GM23338 (cell line): ENCODE data around the gene DNAJC9. TPM values are rescaled to one million over a fixed set of nuclear protein-coding genes. Genes with fewer than 3 reads are reported as not detected.

Experiments used
- ATAC-seq: fragments of 200-7000 bp; cut with Tn5 transposase; 3 replicates; pipeline ENCODE4 v1.9.1; 2020
- DNase-seq: peaks from one replicate; pipeline ENCODE4 v3.0.0-alpha.2; 2015; ENCODE audit warnings: low spot score
- H2AFZ ChIP-seq: fragments of 200-600 bp; sonication (generic); 2 replicates; pipeline ENCODE4 v1.8.0; 2016; ENCODE audit warnings: antibody characterized with exemption, mild to moderate bottlenecking, moderate library complexity
- H3F3A ChIP-seq: fragments of 200-600 bp; sonication (generic); replicated peaks from 2 replicates; pipeline ENCODE4 v1.8.0; 2017; ENCODE audit warnings: antibody characterized with exemption, mixed run types, low read depth
- H3K27ac ChIP-seq: fragments of 200-600 bp; sonication (generic); 2 replicates; pipeline ENCODE4 v1.6.1; 2016; ENCODE audit warnings: low read depth
- H3K27me3 ChIP-seq: fragments of 200-600 bp; sonication (generic); 2 replicates; pipeline ENCODE4 v1.8.0; 2016; ENCODE audit warnings: mild to moderate bottlenecking, mixed run types, moderate library complexity; ENCODE audit not compliant: insufficient read depth
- H3K36me3 ChIP-seq: fragments of 200-600 bp; sonication (generic); 2 replicates; pipeline ENCODE4 v1.8.0; 2016; ENCODE audit warnings: mild to moderate bottlenecking; ENCODE audit not compliant: insufficient read depth
- H3K4me1 ChIP-seq: fragments of 200-600 bp; sonication (generic); 2 replicates; pipeline ENCODE4 v1.8.0; 2016; ENCODE audit warnings: mild to moderate bottlenecking, moderate library complexity; ENCODE audit not compliant: insufficient read depth
- H3K4me2 ChIP-seq: fragments of 200-600 bp; sonication (generic); 2 replicates; pipeline ENCODE4 v1.7.1; 2017; ENCODE audit warnings: mixed run types
- H3K4me3 ChIP-seq: fragments of 200-600 bp; sonication (generic); 2 replicates; pipeline ENCODE4 v1.6.1; 2016; ENCODE audit warnings: mixed run types
- H3K79me2 ChIP-seq: fragments of 200-600 bp; sonication (generic); replicated peaks from 2 replicates; pipeline ENCODE4 v1.8.0; 2017; ENCODE audit warnings: mild to moderate bottlenecking; ENCODE audit not compliant: insufficient read depth
- H3K9me2 ChIP-seq: fragments of 200-600 bp; sonication (generic); 2 replicates; pipeline ENCODE4 v1.8.0; 2017; ENCODE audit not compliant: insufficient read depth
- H4K20me1 ChIP-seq: fragments of 200-600 bp; sonication (generic); replicated peaks from 2 replicates; pipeline ENCODE4 v1.8.0; 2017; ENCODE audit warnings: mild to moderate bottlenecking; ENCODE audit not compliant: insufficient read depth
- H3K27ac Mint-ChIP-seq: 2 replicates; pipeline ENCODE4 v1.8.0; 2020; ENCODE audit warnings: inconsistent platforms, mild to moderate bottlenecking, moderate library complexity, mixed read lengths
- H3K27me3 Mint-ChIP-seq: 3 replicates; pipeline ENCODE4 v1.8.0; 2022; ENCODE audit warnings: low read depth, mild to moderate bottlenecking, moderate library complexity, mixed read lengths, inconsistent platforms; ENCODE audit not compliant: insufficient read depth, poor library complexity
- H3K36me3 Mint-ChIP-seq: 3 replicates; pipeline ENCODE4 v1.8.0; 2021; ENCODE audit warnings: low read depth, mild to moderate bottlenecking, inconsistent platforms, moderate library complexity, mixed read lengths
- H3K4me1 Mint-ChIP-seq: 3 replicates; pipeline ENCODE4 v1.8.0; 2020; ENCODE audit warnings: mild to moderate bottlenecking, inconsistent platforms, mixed read lengths
- H3K4me3 Mint-ChIP-seq: 3 replicates; pipeline ENCODE4 v1.8.0; 2021; ENCODE audit warnings: moderate library complexity, mild to moderate bottlenecking, inconsistent platforms, mixed read lengths
- H3K9me3 Mint-ChIP-seq: 3 replicates; pipeline ENCODE4 v1.8.0; 2020; ENCODE audit warnings: moderate library complexity, mild to moderate bottlenecking, inconsistent platforms, mixed read lengths
- CREB1 ChIP-seq: fragments of 250-450 bp; sonication (Bioruptor Pico); IDR thresholded peaks from 2 replicates; pipeline ENCODE4 v1.5.0; 2020; ENCODE audit warnings: low read depth, mild to moderate bottlenecking, moderate library complexity
- CTCF ChIP-seq, 2 experiments: fragments of 200-600 bp in 1 of 2; sonication (generic) in 1 of 2; conservative IDR thresholded peaks; 2 replicates each; pipeline versions ENCODE4 v1.5.1 to v1.6.1; 2016 to 2017; ENCODE audit warnings: antibody characterized with exemption in 2 of 2, low read depth in 2 of 2, mild to moderate bottlenecking in 2 of 2, moderate library complexity in 1 of 2
- ETS1 ChIP-seq: IDR thresholded peaks from 2 replicates; pipeline ENCODE4 v1.6.1; 2016; ENCODE audit warnings: antibody characterized with exemption
- JUNB ChIP-seq: IDR thresholded peaks from one replicate; pipeline ENCODE4 v1.6.1; 2016; ENCODE audit warnings: antibody characterized with exemption; ENCODE audit not compliant: unreplicated experiment
- NANOG ChIP-seq: IDR thresholded peaks from 2 replicates; pipeline ENCODE4 v1.6.1; 2016; ENCODE audit warnings: antibody characterized with exemption, borderline replicate concordance
- ZNF462 ChIP-seq: fragments of 250-450 bp; sonication (Bioruptor Pico); IDR thresholded peaks from 2 replicates; pipeline ENCODE4 v1.5.0; 2020; ENCODE audit warnings: mild to moderate bottlenecking, moderate library complexity
- polyA plus RNA-seq: library from polyadenylated mRNA; unstranded; fragments of >200 nt; fragmentation: Nextera tagmentation; extraction: Ambion mirVana; gene quantifications from 2 replicates; pipeline ENCODE4 v1.2.1, GENCODE V29; 2016
- total RNA-seq: library from RNA; depleted of rRNA; stranded (reverse); fragments of >200 nt; shearing (Covaris generic); gene quantifications from 2 replicates; pipeline ENCODE4 v1.2.3, GENCODE V29; 2014

DNAJC9 gene
- total and polyA plus RNA-seq, 2 experiments from 2014 or later, result 31.0 to 33.2 TPM

- no peaks in the 10 kb centered on the region for H3K27me3 ChIP-seq
- ATAC-seq (no peak), DNase-seq (no peak)
- no peak for TF ChIP-seq NANOG
- TF ChIP-seq CTCF (conservative IDR thresholded peaks at IDR 0.05; ENCODE audit: low read depth in 2 of 2), result no peak
- TF ChIP-seq JUNB, result no peak
- TF ChIP-seq CREB1, result no peak
- TF ChIP-seq ZNF462, result no peak
- TF ChIP-seq ETS1, result no peak
- no peaks in the 10 kb centered on the region for H3K4me1 Mint-ChIP-seq
- no peak overlapping the region for H3K4me2 ChIP-seq
- H3K4me3 Mint-ChIP-seq, result no peak overlapping the region
- no peak overlapping the region for H3K4me3 ChIP-seq
- H3K9me2 ChIP-seq, result no peaks in the 10 kb centered on the region
- H3K27me3 Mint-ChIP-seq, result peaks cover 4% of the 10 kb centered on the region
- no peak overlapping the region for H2AFZ ChIP-seq
- H3K36me3 Mint-ChIP-seq, result no peaks in the 10 kb centered on the region
- no peaks in the 10 kb centered on the region for H3K36me3 ChIP-seq
- no peak overlapping the region for H3K27ac ChIP-seq
- no peaks in the 10 kb centered on the region for H3K4me1 ChIP-seq
- peaks cover 20% of the 10 kb centered on the region for H3K9me3 Mint-ChIP-seq
- H4K20me1 ChIP-seq, result no peaks in the 10 kb centered on the region
- H3K27ac Mint-ChIP-seq, result no peak overlapping the region
- H3F3A ChIP-seq, result no peaks in the 10 kb centered on the region
- H3K79me2 ChIP-seq, result no peaks in the 10 kb centered on the region
Measured at GRCh38 chr10:73289958-73290357, 42.9 kb upstream of the DNAJC9 start.
